H1 (cell line): ENCODE results near the gene PCBP4. TPM values are rescaled to one million over a fixed set of nuclear protein-coding genes. Genes with fewer than 3 reads are reported as not detected.

Source experiments
- CTCF ChIA-PET: fragments of 300-600 bp; sonication (Branson Sonifier 250); formaldehyde crosslinking; loops from one replicate; lab custom pipeline; 2021; ENCODE audit not compliant: partially characterized antibody; lab: Charles Lee
- POLR2A ChIA-PET: fragments of 300-600 bp; sonication (Branson Sonifier 250); formaldehyde crosslinking; loops from one replicate; lab custom pipeline; 2021; ENCODE audit warnings: inconsistent platforms; ENCODE audit not compliant: partially characterized antibody; lab: Charles Lee
- DNase-seq, 2 experiments: peaks; one replicate each; pipeline versions ENCODE4 v3.0.0 to v3.0.0-alpha.2; 2010 to 2022; ENCODE audit warnings: low spot score in 2 of 2, low read depth in 1 of 2, mixed read lengths in 1 of 2
- FAIRE-seq: peaks from 2 replicates; lab custom pipeline; 2011; peaks lifted over from hg19 to GRCh38; lab: Jason Lieb, UNC
- H2AFZ ChIP-seq: 2 replicates; pipeline ENCODE4 v1.8.1; 2012; ENCODE audit warnings: low read length, inconsistent platforms
- H2AK5ac ChIP-seq: 2 replicates; pipeline ENCODE4 v1.6.1; 2013; ENCODE audit warnings: low read depth, low read length
- H2BK120ac ChIP-seq: replicated peaks from 2 replicates; pipeline ENCODE3; 2013; ENCODE audit warnings: low read depth, low read length, inconsistent platforms
- H2BK12ac ChIP-seq: 2 replicates; pipeline ENCODE4 v1.6.1; 2013; ENCODE audit warnings: low read depth, low read length
- H2BK15ac ChIP-seq: 2 replicates; pipeline ENCODE4 v1.6.1; 2013; ENCODE audit warnings: low read length
- H2BK20ac ChIP-seq: 2 replicates; pipeline ENCODE4 v1.6.1; 2013; ENCODE audit warnings: low read length
- H2BK5ac ChIP-seq: 2 replicates; pipeline ENCODE4 v1.6.1; 2013; ENCODE audit warnings: low read depth, low read length
- H3K14ac ChIP-seq: 2 replicates; pipeline ENCODE4 v1.6.1; 2013; ENCODE audit warnings: inconsistent platforms; ENCODE audit not compliant: insufficient read length
- H3K18ac ChIP-seq: 2 replicates; pipeline ENCODE4 v1.6.1; 2013; ENCODE audit warnings: low read length; ENCODE audit errors: extremely low read depth
- H3K23ac ChIP-seq: 2 replicates; pipeline ENCODE4 v1.6.1; 2013; ENCODE audit warnings: inconsistent platforms; ENCODE audit not compliant: insufficient read length
- H3K23me2 ChIP-seq: 2 replicates; pipeline ENCODE4 v1.6.1; 2013; ENCODE audit warnings: low read depth, low read length
- H3K27ac ChIP-seq: 2 replicates; pipeline ENCODE4 v1.6.1; 2011; ENCODE audit warnings: low read depth, low read length, inconsistent platforms
- H3K27me3 ChIP-seq, 4 experiments: replicated peaks in 1 of 4; 1 replicate in 1 of 4; 2 replicates in 3 of 4; pipeline versions ENCODE4 v1.6.1 to v1.8.1; 2011 to 2013; ENCODE audit warnings: low read length in 3 of 4, mild to moderate bottlenecking in 3 of 4, inconsistent platforms in 2 of 4, mixed read lengths in 2 of 4, moderate library complexity in 1 of 4; ENCODE audit not compliant: control insufficient read depth in 3 of 4, insufficient read depth in 3 of 4; ENCODE audit errors: extremely low read depth in 1 of 4
- H3K36me3 ChIP-seq, 4 experiments: 2 replicates each; pipeline versions ENCODE4 v1.6.1 to v1.8.1; 2011 to 2013; ENCODE audit warnings: mild to moderate bottlenecking in 4 of 4, low read length in 3 of 4, moderate library complexity in 2 of 4, control low read depth in 1 of 4, inconsistent platforms in 1 of 4; ENCODE audit not compliant: insufficient read depth in 4 of 4, control insufficient read depth in 2 of 4
- H3K4ac ChIP-seq: replicated peaks from 2 replicates; pipeline ENCODE3; 2013; ENCODE audit warnings: low read length, low read depth, mixed read lengths, inconsistent platforms; ENCODE audit not compliant: insufficient read length
- H3K4me1 ChIP-seq, 4 experiments: replicated peaks in 1 of 4; 1 replicate in 1 of 4; 2 replicates in 3 of 4; pipeline versions ENCODE4 v1.6.1 to v1.8.1; 2011 to 2013; ENCODE audit warnings: low read length in 3 of 4, inconsistent platforms in 2 of 4, mixed read lengths in 1 of 4; ENCODE audit not compliant: insufficient read depth in 4 of 4, control insufficient read depth in 3 of 4
- H3K4me2 ChIP-seq, 2 experiments: 2 replicates each; pipeline versions ENCODE4 v1.6.1 to v1.8.1; 2011 to 2013; ENCODE audit warnings: low read depth in 2 of 2, low read length in 2 of 2, control low read depth in 1 of 2, inconsistent platforms in 1 of 2, mild to moderate bottlenecking in 1 of 2; ENCODE audit not compliant: insufficient read depth in 1 of 2
- H3K4me3 ChIP-seq, 4 experiments: fragments of 200-600, 300-600 bp in 1 of 4; sonication (generic), shearing (Covaris generic), sonication (Bioruptor Twin) in 1 of 4; 2 replicates each; pipeline versions ENCODE4 v1.5.1 to v1.8.1; 2011 to 2016; ENCODE audit warnings: low read length in 4 of 4, low read depth in 3 of 4, control low read depth in 2 of 4, inconsistent platforms in 2 of 4, mild to moderate bottlenecking in 2 of 4, mixed read lengths in 1 of 4, moderate library complexity in 1 of 4; ENCODE audit not compliant: insufficient read depth in 2 of 4; ENCODE audit errors: extremely low read depth in 1 of 4
- H3K56ac ChIP-seq: replicated peaks from 2 replicates; pipeline ENCODE3; 2013; ENCODE audit warnings: low read depth, mild to moderate bottlenecking, mixed read lengths, low read length, inconsistent platforms; ENCODE audit not compliant: insufficient read length
- H3K79me1 ChIP-seq: 2 replicates; pipeline ENCODE4 v1.6.1; 2013; ENCODE audit warnings: low read depth, low read length, control low read depth
- H3K79me2 ChIP-seq, 2 experiments: 2 replicates each; pipeline versions ENCODE4 v1.6.1 to v1.8.1; 2012 to 2013; ENCODE audit warnings: low read length in 2 of 2, mild to moderate bottlenecking in 2 of 2, inconsistent platforms in 1 of 2; ENCODE audit not compliant: insufficient read depth in 2 of 2, control insufficient read depth in 1 of 2
- H3K9ac ChIP-seq, 4 experiments: replicated peaks in 1 of 4; 1 replicate in 1 of 4; 2 replicates in 3 of 4; pipeline versions ENCODE4 v1.6.1 to v1.8.1; 2011 to 2013; ENCODE audit warnings: low read depth in 3 of 4, low read length in 3 of 4, control low read depth in 2 of 4, mild to moderate bottlenecking in 2 of 4, moderate library complexity in 2 of 4, inconsistent platforms in 1 of 4; ENCODE audit errors: extremely low read depth in 1 of 4
- H3K9me3 ChIP-seq, 2 experiments: 2 replicates each; pipeline versions ENCODE4 v1.6.1 to v1.8.1; 2012 to 2013; ENCODE audit warnings: mild to moderate bottlenecking in 2 of 2, moderate library complexity in 2 of 2, control low read depth in 1 of 2, inconsistent platforms in 1 of 2, low read depth in 1 of 2, low read length in 1 of 2, mixed read lengths in 1 of 2; ENCODE audit not compliant: insufficient read depth in 2 of 2
- H4K20me1 ChIP-seq, 2 experiments: replicated peaks in 1 of 2; 2 replicates each; pipeline versions ENCODE3 to v1.8.1; 2011 to 2013; ENCODE audit warnings: inconsistent platforms in 2 of 2, low read length in 2 of 2, mild to moderate bottlenecking in 1 of 2; ENCODE audit not compliant: insufficient read depth in 2 of 2, control insufficient read depth in 1 of 2
- H4K5ac ChIP-seq: 2 replicates; pipeline ENCODE4 v1.6.1; 2013; ENCODE audit warnings: low read length, low read depth, mixed read lengths, inconsistent platforms; ENCODE audit not compliant: insufficient read length
- H4K8ac ChIP-seq: 2 replicates; pipeline ENCODE4 v1.8.0; 2013; ENCODE audit warnings: mild to moderate bottlenecking, moderate library complexity, low read length, inconsistent platforms; ENCODE audit not compliant: insufficient read depth; ENCODE audit errors: extremely low read depth
- H4K91ac ChIP-seq: replicated peaks from 2 replicates; pipeline ENCODE3; 2013; ENCODE audit warnings: low read length, mixed read lengths, inconsistent platforms; ENCODE audit not compliant: insufficient read length
- BCL11A ChIP-seq, 2 experiments: IDR thresholded peaks; one replicate each; pipeline ENCODE4 v1.6.1; 2011; ENCODE audit warnings: low read depth in 2 of 2, low read length in 2 of 2, mild to moderate bottlenecking in 2 of 2
- CBX5 ChIP-seq: fragments of 300-800, 300-1000 bp; sonication (generic); IDR thresholded peaks from 2 replicates; pipeline ENCODE4 v1.7.1; 2016; ENCODE audit warnings: antibody characterized with exemption, low read length, low read depth
- HDAC2 ChIP-seq, 2 experiments: fragments of 300-600 bp in 1 of 2; sonication (generic) in 1 of 2; IDR thresholded peaks; 2 replicates each; pipeline ENCODE4 v1.6.1; 2011 to 2012; ENCODE audit warnings: low read depth in 2 of 2, low read length in 2 of 2, mild to moderate bottlenecking in 2 of 2, moderate library complexity in 2 of 2, borderline replicate concordance in 1 of 2, inconsistent platforms in 1 of 2
- KDM5A ChIP-seq: fragments of 200-600 bp; IDR thresholded peaks from 2 replicates; pipeline ENCODE4 v1.7.1; 2012; ENCODE audit warnings: mild to moderate bottlenecking, low read length, inconsistent platforms, mixed read lengths
- RFX5 ChIP-seq: IDR thresholded peaks from 2 replicates; pipeline ENCODE4 v1.6.1; 2011; ENCODE audit warnings: low read depth, low read length, improper control_type of control experiment, borderline replicate concordance
- SAP30 ChIP-seq: fragments of 300-600 bp; sonication (generic); IDR thresholded peaks from 2 replicates; pipeline ENCODE4 v1.7.1; 2012; ENCODE audit warnings: low read length, moderate library complexity, mild to moderate bottlenecking, inconsistent platforms; ENCODE audit not compliant: insufficient read depth, insufficient replicate concordance
- SP1 ChIP-seq: IDR thresholded peaks from 2 replicates; pipeline ENCODE4 v1.6.1; 2011; ENCODE audit warnings: low read depth, low read length
- SUZ12 ChIP-seq: fragments of 200-600 bp; sonication (generic); IDR thresholded peaks from 2 replicates; pipeline ENCODE4 v1.6.1; 2012; ENCODE audit warnings: mild to moderate bottlenecking, inconsistent platforms, low read length, moderate library complexity, mixed read lengths
- WGBS, 2 experiments: shearing (Covaris generic) in 1 of 2; methylation state at CpG; one replicate each; pipeline versions ENCODE4 v1.1.6 to v1.1.7; 2013 to 2015; ENCODE audit warnings: low lambda C conversion rate in 2 of 2, mixed read lengths in 2 of 2, inconsistent platforms in 1 of 2, low coverage in 1 of 2, missing lambda C conversion rate in 1 of 2; ENCODE audit not compliant: insufficient replicate concordance in 2 of 2, insufficient coverage in 1 of 2, insufficient read length in 1 of 2; ENCODE audit errors: extremely low coverage in 1 of 2, missing lambda C conversion rate in 1 of 2; 5-methylcytosine and 5-hydroxymethylcytosine counted together
- polyA plus RNA-seq, 7 experiments: library from polyadenylated mRNA; depleted of rRNA in 3 of 7; stranded (reverse) in 5 of 7; unstranded in 2 of 7; fragments of >200 nt in 5 of 7; fragments of 200-250 nt in 2 of 7; gene quantifications; 1 replicate in 5 of 7; 2 replicates in 1 of 7; 4 replicates in 1 of 7; pipeline versions ENCODE4 v1.2.1 to v1.2.3, GENCODE V29; 2011 to 2013; ENCODE audit warnings: missing spikeins in 2 of 7, mixed read lengths in 2 of 7
- total RNA-seq: library from RNA; stranded (reverse); fragmentation: NEBNext Ultra II Directional; extraction: Animal tissue kit (Norgen Biotek cat#: 25700); gene quantifications from 2 replicates; pipeline ENCODE4 v1.2.1, GENCODE V29; 2021
- TF ChIP-seq, protein P1 (sequence below): IDR thresholded peaks from 2 replicates; pipeline ENCODE4 v1.6.1; 2012; ENCODE audit warnings: low read length, inconsistent platforms

PCBP4 gene
- total and polyA plus RNA-seq, 2 of the 8 experiments (the other 6 are each of a cell fraction or from before 2014, with no cell fraction given), result 16.4 to 34.1 TPM

- Histone ChIP-seq H3K36me3 (peaks cover 0 to under 1% (median 0%) of the 10 kb centered on the region in 4 experiments; a peak in 1 of 8 replicates), H3K18ac (no peak overlapping the region), H2AK5ac (no peak overlapping the region), H2BK15ac (no peak overlapping the region), H2AFZ (no peak overlapping the region), H4K91ac (no peak overlapping the region), H2BK120ac (no peak overlapping the region), H2BK5ac (no peak overlapping the region), H4K5ac (no peak overlapping the region), H3K4me3 (no peak overlapping the region), H2BK12ac (no peak overlapping the region), H3K23me2 (peaks cover 7% of the 10 kb centered on the region), H4K20me1 (peaks cover 0 to 2% of the 10 kb centered on the region in 2 experiments), H4K8ac (no peak overlapping the region), H3K9ac (no peak overlapping the region), H3K4ac (no peak overlapping the region), H3K79me2 (no peaks in the 10 kb centered on the region), H2BK20ac (no peak overlapping the region), H3K23ac (no peak overlapping the region), H3K79me1 (peaks cover 2% of the 10 kb centered on the region), H3K9me3 (no peaks in the 10 kb centered on the region), H3K4me2 (no peak overlapping the region), H3K4me1 (peaks cover 0 to 14% (median 9%) of the 10 kb centered on the region in 4 experiments; a peak in 6 of 7 replicates), H3K27ac (no peak overlapping the region; the same call in 1 of the 2 replicates), H3K14ac (no peak overlapping the region), H3K56ac (no peak overlapping the region), H3K27me3 (no peaks in the 10 kb centered on the region)
- no peak for FAIRE-seq
- WGBS, 2 experiments, result 92% methylated on average over 10 of the region's 12 CpGs; no CpG with 5 or more reads in 1 of the 2 experiments
- DNase-seq, result peak in 1 of 2 experiments; percentile 46
- POLR2A ChIA-PET, result interaction anchor here (0.6 to 25.9 kb wide), 3 partner anchors 9 to 145 kb away, joined by 3 to 923 read pairs (median 39); partner anchors contain the start of genes ABHD14A, ABHD14B, ACY1 and PCBP4
- CTCF ChIA-PET, result interaction anchor here (1.1 to 2.3 kb wide), 5 partner anchors 12 to 71 kb away, joined by 3 to 13 read pairs (median 3); partner anchors contain the start of genes ABHD14A and ABHD14B
- TF ChIP-seq HDAC2 (IDR thresholded peaks at IDR 0.05; ENCODE audit: borderline replicate concordance in 1 of 2, low read depth in 2 of 2, low read length in 2 of 2) (no peak), RFX5 (no peak), CBX5 (no peak), KDM5A (no peak), SP1 (no peak), SUZ12 (no peak), SAP30 (no peak), BCL11A (IDR thresholded peaks at IDR 0.05; ENCODE audit: low read depth in 2 of 2, low read length in 2 of 2) (no peak)
- TF ChIP-seq, protein P1, sequence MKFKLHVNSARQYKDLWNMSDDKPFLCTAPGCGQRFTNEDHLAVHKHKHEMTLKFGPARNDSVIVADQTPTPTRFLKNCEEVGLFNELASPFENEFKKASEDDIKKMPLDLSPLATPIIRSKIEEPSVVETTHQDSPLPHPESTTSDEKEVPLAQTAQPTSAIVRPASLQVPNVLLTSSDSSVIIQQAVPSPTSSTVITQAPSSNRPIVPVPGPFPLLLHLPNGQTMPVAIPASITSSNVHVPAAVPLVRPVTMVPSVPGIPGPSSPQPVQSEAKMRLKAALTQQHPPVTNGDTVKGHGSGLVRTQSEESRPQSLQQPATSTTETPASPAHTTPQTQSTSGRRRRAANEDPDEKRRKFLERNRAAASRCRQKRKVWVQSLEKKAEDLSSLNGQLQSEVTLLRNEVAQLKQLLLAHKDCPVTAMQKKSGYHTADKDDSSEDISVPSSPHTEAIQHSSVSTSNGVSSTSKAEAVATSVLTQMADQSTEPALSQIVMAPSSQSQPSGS, result no peak
Observed at GRCh38 chr3:51986010-51986947, 19.0 kb upstream of the PCBP4 start.
